ENCODE measurements around the gene POMC.
"Not testable (repeated sequence)": the region's sequence is repeated elsewhere in the genome, so short reads cannot be mapped to it uniquely, and the experiment has no call there.

Gene POMC

DNA sequence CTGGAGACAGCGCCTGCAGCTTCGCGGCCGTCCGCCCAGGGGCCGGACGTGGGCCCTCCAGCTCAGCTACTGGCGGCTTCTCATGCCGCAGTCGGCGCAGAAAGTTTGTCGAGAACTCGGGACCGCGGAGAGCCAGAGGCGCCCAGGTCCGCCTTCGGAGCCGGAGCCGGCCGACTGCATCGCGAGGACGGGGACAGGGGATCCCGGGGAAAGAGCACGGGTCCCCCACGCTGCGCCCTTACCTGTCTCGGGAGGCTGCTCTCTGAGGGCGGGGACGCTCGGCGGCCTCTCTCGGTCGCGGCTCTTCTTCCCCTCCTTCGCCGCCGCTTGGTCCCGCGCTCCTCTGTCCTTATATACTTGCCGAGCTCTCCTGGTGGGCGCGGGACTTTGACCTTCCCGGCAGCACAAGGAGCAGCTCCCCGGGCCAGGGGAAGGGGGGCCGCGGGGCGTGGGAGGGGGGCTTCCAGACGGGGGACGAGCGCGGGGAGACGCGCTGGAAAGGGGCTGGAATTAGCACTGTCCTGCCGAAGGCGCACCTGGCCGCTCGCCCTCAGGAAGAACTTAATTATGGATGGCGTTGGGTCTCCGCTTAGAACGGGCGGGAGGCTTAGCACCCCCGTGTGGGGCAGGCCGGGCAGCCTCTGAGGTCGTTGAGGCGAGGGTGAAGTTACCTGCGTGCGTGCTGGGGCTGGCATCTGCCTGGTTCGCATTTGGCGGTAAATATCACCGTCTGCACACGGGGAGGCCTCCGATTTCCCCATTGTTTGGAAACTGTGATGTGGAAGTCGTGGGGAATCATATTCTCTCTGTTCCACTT lies at the start of gene POMC:
POMC (minus strand) TSS at position 325 of the 817 bp plus-strand sequence. CDS start 3,808 bp downstream, outside the sequence.
- in situ Hi-C loops (cut with HindIII; ENCODE audit: low pct_unique_long_range_greater_than_20kb, low sequenced_read_pairs): no loop called here
- DNase-seq (ENCODE audit: low read depth in 1 of 2, low spot score in 1 of 2): no peak
- TF ChIP-seq JUND (IDR thresholded peaks at IDR 0.05; ENCODE audit: low read depth): no peak

DNA sequence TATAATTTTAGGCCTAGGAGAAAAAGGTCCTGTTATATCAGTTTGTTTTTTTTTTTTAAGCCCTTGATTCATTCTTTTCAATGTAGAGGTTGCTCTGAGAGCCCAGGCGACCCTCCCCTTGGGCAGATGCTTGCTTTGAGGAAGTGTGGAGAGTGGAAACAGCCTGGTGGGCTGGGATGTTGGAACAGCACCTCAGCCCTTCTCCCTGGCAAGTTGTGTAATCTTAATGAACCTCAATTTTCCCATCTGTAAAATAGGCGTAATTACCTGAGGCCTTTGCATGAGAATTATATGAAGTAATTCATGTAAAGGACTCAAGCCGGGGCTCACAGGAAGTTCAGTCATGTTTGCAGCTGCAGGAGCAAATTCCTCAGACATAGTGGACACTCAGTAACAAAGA lies 49.7 kb upstream of the POMC start:
- TF ChIP-seq JUND (IDR thresholded peaks at IDR 0.05; ENCODE audit: low read depth): no peak
- DNase-seq (ENCODE audit: low read depth in 1 of 2, low spot score in 1 of 2): no peak
- in situ Hi-C loops (cut with HindIII; ENCODE audit: low pct_unique_long_range_greater_than_20kb, low sequenced_read_pairs): no loop called here

DNA sequence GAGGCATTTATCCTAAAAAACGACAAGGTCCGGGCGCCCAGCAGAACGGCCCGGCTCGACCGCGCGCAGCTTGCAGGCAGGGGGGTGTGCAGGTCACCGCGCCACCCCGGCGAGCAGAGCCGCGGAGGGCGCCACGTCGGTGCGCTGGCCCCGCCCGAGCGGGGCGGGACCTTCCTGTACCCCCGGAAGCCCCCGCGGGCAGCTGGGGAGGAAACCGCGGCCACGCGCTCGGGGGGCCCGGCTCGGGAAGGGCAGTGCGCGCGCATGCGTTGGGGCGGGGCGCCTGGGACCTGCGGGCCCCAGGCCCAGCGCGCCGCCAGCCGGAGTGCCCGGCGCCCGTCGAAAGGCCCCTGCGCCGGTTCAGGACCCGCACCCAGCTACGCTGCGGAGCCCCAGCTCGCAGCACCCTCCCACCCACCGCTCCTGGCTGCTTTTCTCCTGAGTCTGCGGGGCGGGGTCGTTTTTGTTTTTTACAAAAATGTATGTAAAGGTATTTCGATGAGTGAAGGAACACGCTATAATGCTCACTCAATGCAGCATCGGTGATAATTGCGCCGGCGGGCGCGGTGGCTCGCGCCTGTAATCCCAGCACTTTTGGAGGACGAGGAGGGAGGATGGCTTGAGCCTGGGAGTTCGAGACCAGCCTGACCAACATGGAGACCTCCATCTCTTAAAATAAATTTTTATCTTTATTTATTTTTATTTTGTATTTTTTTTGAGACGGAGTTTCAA lies 47.7 kb upstream of the POMC start:
- no peak for TF ChIP-seq JUND (IDR thresholded peaks at IDR 0.05; ENCODE audit: low read depth)
- DNase-seq (ENCODE audit: low read depth in 1 of 2, low spot score in 1 of 2): no peak
- in situ Hi-C loops (cut with HindIII; ENCODE audit: low pct_unique_long_range_greater_than_20kb, low sequenced_read_pairs): no loop called here

DNA sequence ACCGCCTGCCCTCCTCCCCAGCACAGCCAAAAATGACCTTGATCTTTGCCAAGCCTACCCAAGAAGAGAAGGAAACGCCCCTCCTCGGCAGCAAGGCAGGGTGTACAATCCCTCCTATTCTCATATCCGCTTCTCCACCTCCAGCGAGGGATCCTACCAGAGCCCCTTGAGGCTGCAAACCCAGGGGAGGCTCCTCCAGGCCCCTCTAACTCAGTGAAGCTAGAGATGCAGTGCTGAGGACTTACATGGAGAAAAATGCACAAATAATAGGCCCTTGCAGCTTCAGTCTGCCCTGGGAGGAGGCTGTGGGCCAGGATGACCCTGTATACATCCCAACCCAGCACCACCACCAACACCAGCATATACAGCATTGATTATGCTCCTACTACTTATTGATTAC lies 46.9 kb upstream of the POMC start:
- no peak for DNase-seq (ENCODE audit: low read depth in 1 of 2, low spot score in 1 of 2)
- in situ Hi-C loops (cut with HindIII; ENCODE audit: low pct_unique_long_range_greater_than_20kb, low sequenced_read_pairs): no loop called here
- TF ChIP-seq JUND (IDR thresholded peaks at IDR 0.05; ENCODE audit: low read depth): no peak

DNA sequence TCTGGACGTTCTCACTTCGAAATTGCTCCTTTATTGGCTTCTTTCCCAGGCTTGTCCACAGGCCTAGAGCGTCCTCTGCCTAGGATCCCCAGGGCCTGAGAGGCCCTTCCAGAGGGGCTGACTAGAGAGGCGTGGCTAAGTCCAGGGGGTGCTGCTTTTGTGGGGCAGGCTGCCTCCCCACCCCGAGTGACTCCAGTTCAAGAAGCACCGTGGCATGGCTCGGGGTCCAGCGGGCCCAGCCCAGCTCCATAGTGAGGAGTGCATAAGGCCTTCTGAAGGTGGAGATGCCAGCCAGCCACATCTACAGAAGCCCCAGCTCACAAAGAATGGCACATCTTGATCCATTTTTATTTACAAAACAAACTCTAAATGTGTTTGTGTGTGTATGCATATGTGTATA lies 44.8 kb upstream of the POMC start:
- in situ Hi-C loops (cut with HindIII; ENCODE audit: low pct_unique_long_range_greater_than_20kb, low sequenced_read_pairs): no loop called here

DNA sequence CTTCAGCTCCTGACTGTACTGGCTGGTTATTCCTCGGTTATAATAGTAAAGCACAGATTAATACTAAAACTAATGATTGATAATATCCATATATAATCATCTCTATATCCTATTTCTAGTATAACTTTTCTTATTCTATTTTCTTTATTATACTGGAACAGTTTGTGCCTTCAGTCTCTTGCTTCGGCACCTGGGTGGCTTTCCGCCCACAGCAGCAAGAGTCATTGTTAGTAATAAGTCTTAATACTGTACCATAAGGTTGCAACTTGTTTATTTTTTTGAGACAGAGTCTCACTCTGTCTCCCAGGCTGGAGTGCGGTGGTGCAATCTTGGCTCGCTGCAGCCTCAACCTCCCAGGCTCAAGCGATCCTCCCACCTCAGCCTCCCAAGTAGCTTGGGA lies 42.5 kb upstream of the POMC start:
- in situ Hi-C loops (cut with HindIII; ENCODE audit: low pct_unique_long_range_greater_than_20kb, low sequenced_read_pairs); DNase-seq (ENCODE audit: low read depth in 1 of 2, low spot score in 1 of 2): not testable (repeated sequence)

More for the DNA sequence above, 44.8 kb upstream of the POMC start:
- no peak for TF ChIP-seq JUND (IDR thresholded peaks at IDR 0.05; ENCODE audit: low read depth)
- DNase-seq (ENCODE audit: low read depth in 1 of 2, low spot score in 1 of 2): no peak

DNA sequence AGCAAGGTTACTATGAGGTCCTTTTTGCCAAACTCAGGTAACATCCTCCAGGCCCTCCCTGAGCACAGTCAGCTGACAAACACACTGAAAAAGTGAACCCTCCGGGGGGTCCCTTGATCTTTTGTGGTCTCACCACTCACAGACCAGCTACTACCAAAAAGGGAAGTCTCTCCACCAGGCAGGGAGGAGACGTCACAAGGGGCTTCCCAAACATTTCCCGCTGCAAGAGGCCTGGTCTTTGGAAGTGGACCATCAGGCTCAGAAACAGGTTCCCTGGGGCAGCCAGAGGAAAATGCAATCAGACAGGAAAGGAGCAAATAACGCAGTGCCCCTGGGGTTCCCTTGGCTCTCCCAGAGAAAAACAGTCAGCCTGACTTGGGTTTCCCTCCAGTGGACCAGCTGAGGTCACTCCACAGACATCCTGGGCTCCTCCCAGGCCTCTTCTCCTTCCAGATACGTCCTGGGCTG lies 38.7 kb upstream of the POMC start:
- in situ Hi-C loops (cut with HindIII; ENCODE audit: low pct_unique_long_range_greater_than_20kb, low sequenced_read_pairs): no loop called here
- no peak for DNase-seq (ENCODE audit: low read depth in 1 of 2, low spot score in 1 of 2)
- no peak for TF ChIP-seq JUND (IDR thresholded peaks at IDR 0.05; ENCODE audit: low read depth)

DNA sequence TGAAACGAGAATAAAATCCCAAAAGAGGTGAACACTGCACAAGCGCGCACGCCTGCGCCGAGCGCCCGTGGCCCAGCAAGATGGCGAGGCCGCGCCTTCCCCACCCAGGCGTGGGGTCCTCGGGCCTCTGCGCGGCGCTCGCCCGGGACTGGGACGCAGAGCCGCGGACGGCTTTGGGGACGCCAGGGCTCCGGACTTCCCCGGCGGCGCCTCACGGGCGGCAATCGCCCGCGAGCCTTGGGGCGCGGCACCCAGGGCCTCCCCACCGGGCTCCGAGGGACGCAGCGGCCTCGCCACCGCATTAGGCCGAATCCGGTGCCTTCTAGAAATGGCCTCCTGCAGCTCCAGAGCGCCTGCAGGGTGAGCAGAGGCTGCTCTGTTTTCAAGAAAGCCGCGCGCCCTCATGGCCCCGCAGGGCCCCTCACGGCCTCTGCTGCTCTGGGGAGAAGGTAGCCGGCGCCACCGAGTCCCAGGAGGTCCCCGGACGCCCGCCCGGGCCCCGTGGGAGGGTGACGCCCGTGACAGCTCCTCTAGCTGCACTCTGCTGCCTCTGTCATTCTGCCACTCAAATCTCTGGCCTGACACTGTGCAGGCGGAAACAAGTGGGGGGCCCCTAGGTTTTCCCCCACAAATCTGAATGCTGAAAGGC lies 35.9 kb upstream of the POMC start:
- in situ Hi-C loops (cut with HindIII; ENCODE audit: low pct_unique_long_range_greater_than_20kb, low sequenced_read_pairs): no loop called here
- TF ChIP-seq JUND (IDR thresholded peaks at IDR 0.05; ENCODE audit: low read depth): no peak
- no peak for DNase-seq (ENCODE audit: low read depth in 1 of 2, low spot score in 1 of 2)

DNA sequence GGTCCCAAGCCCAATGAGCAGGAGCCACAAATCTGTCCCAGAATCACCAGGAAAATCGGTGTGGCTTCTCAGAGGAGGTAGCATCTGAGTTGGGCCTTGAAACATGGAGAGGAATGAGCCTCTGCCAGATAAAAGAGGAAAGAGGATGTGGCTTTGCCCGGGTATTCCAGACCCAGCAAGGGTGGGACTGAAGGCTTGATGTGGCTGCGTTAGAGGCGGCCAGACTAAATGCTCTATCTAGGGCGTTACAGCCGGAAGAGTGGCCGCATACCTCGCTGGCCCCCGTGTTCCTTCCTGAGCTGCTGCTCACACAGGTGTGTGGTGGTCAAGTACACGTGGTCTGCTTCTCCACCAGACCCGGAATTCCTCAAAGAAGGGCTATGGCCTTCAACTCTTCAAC lies 33.9 kb upstream of the POMC start:
- in situ Hi-C loops (cut with HindIII; ENCODE audit: low pct_unique_long_range_greater_than_20kb, low sequenced_read_pairs): no loop called here
- no peak for DNase-seq (ENCODE audit: low read depth in 1 of 2, low spot score in 1 of 2)
- TF ChIP-seq JUND (IDR thresholded peaks at IDR 0.05; ENCODE audit: low read depth): no peak

DNA sequence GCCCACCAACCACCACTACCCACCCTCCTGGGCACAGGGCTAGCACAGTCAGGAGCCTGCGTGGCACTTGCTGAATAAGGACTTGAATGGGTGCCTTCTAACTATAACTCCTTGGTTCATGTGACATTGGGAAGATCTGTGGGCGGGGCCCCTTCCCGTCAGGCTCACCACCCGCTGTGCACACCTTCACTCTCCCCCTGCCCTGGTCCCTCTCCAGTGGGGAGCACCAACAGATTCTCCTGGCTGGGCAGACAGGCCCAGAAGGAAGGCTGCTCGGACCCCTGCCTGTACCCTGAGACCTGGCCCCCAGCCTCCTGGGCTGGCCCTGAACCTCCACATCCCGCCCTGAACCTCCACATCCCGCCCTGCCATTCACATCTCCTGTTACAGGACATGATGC lies 33.4 kb upstream of the POMC start:
- in situ Hi-C loops (cut with HindIII; ENCODE audit: low pct_unique_long_range_greater_than_20kb, low sequenced_read_pairs): no loop called here
- no peak for DNase-seq (ENCODE audit: low read depth in 1 of 2, low spot score in 1 of 2)
- no peak for TF ChIP-seq JUND (IDR thresholded peaks at IDR 0.05; ENCODE audit: low read depth)

DNA sequence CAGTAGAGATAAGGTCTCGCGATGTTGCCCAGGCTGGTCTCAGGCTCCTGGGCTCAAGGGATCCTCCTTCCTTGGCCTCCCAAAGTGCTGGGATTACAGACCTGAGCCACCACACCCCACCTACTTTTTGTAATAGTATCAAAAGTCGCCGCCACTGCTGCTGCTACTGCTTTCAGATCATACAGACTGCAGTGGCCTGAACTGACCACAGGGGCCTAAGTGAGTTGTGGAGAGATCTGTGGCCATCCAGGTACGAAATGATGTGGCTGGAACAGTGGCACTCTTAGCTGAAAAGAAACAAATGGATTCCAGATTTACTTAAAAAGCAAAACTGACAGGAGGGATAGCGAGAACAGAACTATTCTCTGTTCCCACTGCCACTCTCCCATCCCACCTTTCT lies 32.9 kb upstream of the POMC start:
- TF ChIP-seq JUND (IDR thresholded peaks at IDR 0.05; ENCODE audit: low read depth): no peak
- peak; percentile 28 to 33 for DNase-seq (ENCODE audit: low read depth in 1 of 2, low spot score in 1 of 2)
- in situ Hi-C loops (cut with HindIII; ENCODE audit: low pct_unique_long_range_greater_than_20kb, low sequenced_read_pairs): no loop called here

DNA sequence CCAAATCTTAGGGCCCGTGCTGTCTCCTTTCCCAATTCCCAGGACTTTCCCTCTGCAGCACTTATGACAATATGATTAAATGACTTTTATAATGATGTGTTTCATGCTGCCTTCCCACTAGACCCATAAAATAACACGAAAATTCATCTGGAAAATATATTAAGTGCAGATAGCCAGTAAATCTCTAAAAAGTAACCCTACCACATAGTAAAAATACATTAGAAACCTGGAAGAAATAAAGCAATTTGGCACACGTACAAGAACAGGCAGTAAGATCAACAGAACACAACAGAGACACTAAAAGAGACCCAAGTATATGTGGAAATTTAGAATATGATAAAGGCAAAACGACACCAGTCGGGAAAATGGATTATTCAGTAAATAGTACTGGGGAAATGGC lies 30.2 kb upstream of the POMC start:
- in situ Hi-C loops (cut with HindIII; ENCODE audit: low pct_unique_long_range_greater_than_20kb, low sequenced_read_pairs): no loop called here
- DNase-seq (ENCODE audit: low read depth in 1 of 2, low spot score in 1 of 2): no peak
- no peak for TF ChIP-seq JUND (IDR thresholded peaks at IDR 0.05; ENCODE audit: low read depth)

DNA sequence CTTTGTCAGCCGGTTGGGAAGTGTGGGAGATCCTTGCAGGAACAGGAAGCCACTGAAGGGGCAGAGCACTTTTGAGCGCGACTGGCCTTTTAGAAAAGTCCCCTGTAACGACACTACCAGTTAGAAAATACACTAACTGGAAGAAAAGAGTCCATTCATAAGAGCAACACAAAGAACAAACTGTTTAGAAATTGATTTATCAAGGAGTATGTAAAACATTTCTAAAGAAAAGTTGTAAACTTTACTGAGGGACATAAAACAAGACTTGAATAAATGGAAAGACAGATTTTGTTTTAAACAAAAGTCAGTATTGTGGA lies 29.8 kb upstream of the POMC start:
- no peak for TF ChIP-seq JUND (IDR thresholded peaks at IDR 0.05; ENCODE audit: low read depth)
- in situ Hi-C loops (cut with HindIII; ENCODE audit: low pct_unique_long_range_greater_than_20kb, low sequenced_read_pairs): no loop called here
- no peak for DNase-seq (ENCODE audit: low read depth in 1 of 2, low spot score in 1 of 2)

Data from T47D (cell line).